Measurements from ENCODE around the gene IMMP2L.
"Not testable (repeated sequence)": the region's sequence is repeated elsewhere in the genome, so short reads cannot be mapped to it uniquely, and the experiment has no call there.

- not testable (repeated sequence) for TF ChIP-seq CTCF (conservative IDR thresholded peaks at IDR 0.05; ENCODE audit: low read depth, low read length); EZH2 (IDR thresholded peaks at IDR 0.05; ENCODE audit: low read length, unreplicated experiment)
These were observed 56.9 kb downstream of the IMMP2L start for GRCh38 chr7:111505422-111505821.
